Measurements from ENCODE around the gene ERICH3. TPM values are rescaled to one million over a fixed set of nuclear protein-coding genes. Genes with fewer than 3 reads are reported as not detected.

Gene ERICH3
- total RNA-seq, 1 experiment from 2014 or later = not detected

GRCh38 chr1:74592580-74593355 lies 80.8 kb downstream of the ERICH3 start:
- no peak overlapping the region for H3K56ac ChIP-seq (ENCODE audit: insufficient read length, low read depth, low read length)
- no peak overlapping the region for H4K91ac ChIP-seq (ENCODE audit: insufficient read length, low read depth, low read length)
- H3K4me2 ChIP-seq (ENCODE audit: insufficient read depth, insufficient read length, low read length) = no peak overlapping the region
- H4K20me1 ChIP-seq (ENCODE audit: control insufficient read depth, insufficient read depth, insufficient read length) = no peaks in the 10 kb centered on the region
- H3K23me2 ChIP-seq (ENCODE audit: insufficient read length, low read depth, low read length, poor library complexity, severe bottlenecking) = no peaks in the 10 kb centered on the region
- TF ChIP-seq CTCF (conservative IDR thresholded peaks at IDR 0.05) = no peak
- H3K4me3 Mint-ChIP-seq = no peak overlapping the region
- H3K9me3 Mint-ChIP-seq = no peaks in the 10 kb centered on the region
- H3K36me3 Mint-ChIP-seq (ENCODE audit: insufficient read depth in 1 of 3, low read depth in 3 of 3) = no peaks in the 10 kb centered on the region
- no peak overlapping the region for H2BK12ac ChIP-seq (ENCODE audit: insufficient read length, low read depth, low read length)
- H3K27me3 Mint-ChIP-seq (ENCODE audit: low read depth) = no peaks in the 10 kb centered on the region
- H2BK15ac ChIP-seq (ENCODE audit: low read depth, low read length) = no peak overlapping the region
- no peak overlapping the region for H3K27ac ChIP-seq (ENCODE audit: insufficient read length, low read depth, low read length)
- H3K27me3 ChIP-seq (ENCODE audit: insufficient read depth, low read length) = no peaks in the 10 kb centered on the region
- no peak for DNase-seq
- H3K79me1 ChIP-seq (ENCODE audit: insufficient read depth, low read depth, low read length, poor library complexity, severe bottlenecking) = no peaks in the 10 kb centered on the region
- H3K4me1 Mint-ChIP-seq = no peaks in the 10 kb centered on the region
- H3K9ac ChIP-seq (ENCODE audit: extremely low read depth, insufficient read length, low read length) = no peak overlapping the region
- H2BK5ac ChIP-seq (ENCODE audit: insufficient read length, low read length) = no peak overlapping the region
- no peak overlapping the region for H2BK120ac ChIP-seq (ENCODE audit: low read depth, low read length, poor library complexity, severe bottlenecking)
- no peak overlapping the region for H2AFZ ChIP-seq (ENCODE audit: low read length)
- H3K4ac ChIP-seq (ENCODE audit: low read depth, low read length) = no peak overlapping the region
- H3K27ac Mint-ChIP-seq = no peak overlapping the region
- H3K18ac ChIP-seq (ENCODE audit: insufficient read length, low read depth, low read length) = no peak overlapping the region
- H3K14ac ChIP-seq (ENCODE audit: insufficient read depth, low read length) = no peak overlapping the region
- H2BK20ac ChIP-seq (ENCODE audit: low read depth, low read length, poor library complexity, severe bottlenecking) = no peak overlapping the region
- no peaks in the 10 kb centered on the region for H3K4me1 ChIP-seq (ENCODE audit: insufficient read depth, low read length)
- no peaks in the 10 kb centered on the region for H3K9me3 ChIP-seq (ENCODE audit: control insufficient read depth, low read depth, low read length)
- WGBS (ENCODE audit: extremely low coverage, insufficient read length, low lambda C conversion rate) = no CpG with 5 or more reads among the region's 5 CpGs
- no peak overlapping the region for H4K5ac ChIP-seq (ENCODE audit: insufficient read length, low read depth, low read length)
- H2AK5ac ChIP-seq (ENCODE audit: insufficient read length, low read length) = no peak overlapping the region
- H3K23ac ChIP-seq (ENCODE audit: insufficient read length, low read depth, low read length) = no peak overlapping the region
- H4K8ac ChIP-seq (replicated peaks; ENCODE audit: insufficient read length, low read depth, low read length) = no peak overlapping the region
- H3T11ph ChIP-seq (ENCODE audit: low read length) = no peak overlapping the region
- H3K79me2 ChIP-seq (ENCODE audit: insufficient read depth, low read length) = no peaks in the 10 kb centered on the region

Measured in H9 (cell line).